HG02973 (cell line): Measurements from ENCODE around the gene MTA1.

Source experiments
- ATAC-seq: cut with Tn5 transposase; IDR thresholded peaks from one replicate; pipeline ENCODE4 v1.9.1; 2021; ENCODE audit warnings: moderate library complexity; ENCODE audit not compliant: unreplicated experiment

Gene MTA1

DNA sequence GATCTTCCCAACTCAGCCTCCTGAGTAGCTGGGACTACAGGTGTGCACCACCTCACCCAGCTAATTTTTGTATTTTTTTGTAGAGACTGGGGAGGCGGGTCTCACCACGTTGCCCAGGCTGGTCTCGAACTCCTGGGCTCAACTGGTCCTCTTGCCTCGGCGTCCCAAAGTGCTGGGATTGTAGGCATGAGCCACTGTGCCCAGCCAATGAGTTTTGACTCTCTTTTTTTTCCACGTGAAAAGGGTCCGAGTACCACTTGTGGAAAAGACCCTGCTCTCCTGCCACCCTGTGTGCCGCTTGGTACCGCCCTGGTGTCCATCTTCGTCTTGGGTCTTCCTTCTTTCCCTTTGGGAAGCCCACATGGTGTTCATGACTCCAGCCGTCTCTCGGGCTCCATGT lies 89.0 kb downstream of the MTA1 start:
- ATAC-seq: no peak

DNA sequence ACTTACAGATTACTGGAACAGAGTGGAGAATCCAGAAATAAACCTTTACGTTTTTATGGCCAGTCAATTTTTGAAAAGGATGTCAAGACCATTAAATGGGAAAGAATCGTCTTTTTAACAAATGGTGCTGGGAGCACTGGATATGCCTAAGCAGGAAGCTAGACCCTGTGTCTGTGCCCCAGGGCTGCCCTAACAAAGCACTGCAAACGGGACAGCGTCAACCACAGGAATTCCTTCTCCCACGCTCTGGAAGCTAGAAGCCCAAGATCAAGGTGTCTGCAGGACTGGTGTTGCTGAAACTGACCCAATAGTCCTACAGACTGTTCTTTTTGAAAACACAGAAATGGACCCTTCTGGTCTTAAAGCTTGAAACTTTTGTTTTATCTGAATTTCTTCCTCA lies 97.5 kb downstream of the MTA1 start:
- ATAC-seq: no peak

DNA sequence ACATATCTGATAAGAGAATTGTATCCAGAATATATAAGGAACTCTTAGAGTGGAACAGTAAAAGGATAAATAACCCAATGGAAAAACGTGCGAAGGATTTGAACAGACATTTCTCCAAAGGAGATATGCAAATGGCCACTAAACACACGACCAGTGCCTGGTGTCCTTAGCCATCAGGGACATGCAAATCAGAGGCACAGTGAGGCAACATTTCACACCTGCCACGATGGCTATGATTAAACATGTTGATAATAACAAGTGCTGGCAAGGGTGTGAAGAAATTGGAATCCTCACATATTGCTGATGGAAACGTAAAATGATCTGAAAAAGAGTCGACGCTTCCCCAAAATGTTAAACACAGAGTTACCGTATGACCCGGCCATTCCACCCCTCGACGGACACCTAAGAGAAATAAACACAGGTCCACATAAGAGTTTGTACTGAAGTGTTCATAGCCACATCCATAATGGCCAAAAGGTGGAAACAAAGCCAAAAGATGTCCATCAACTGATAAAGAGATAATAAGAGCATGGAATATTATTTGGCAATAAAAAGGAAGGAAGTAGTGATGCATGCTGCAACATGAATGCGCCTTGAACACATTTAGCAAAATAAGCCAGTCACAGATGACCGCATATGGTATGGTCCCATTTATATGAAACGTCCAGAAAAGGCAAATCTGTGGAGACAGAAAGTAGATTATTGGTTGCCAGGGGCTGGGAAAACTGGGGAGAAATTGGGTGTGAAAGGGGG lies 100.5 kb downstream of the MTA1 start:
- no peak for ATAC-seq
